Astrocyte (in vitro differentiated cells and primary cell): Measurements from ENCODE around the gene IGHMBP2.

ENCODE experiments used
- CTCF ChIP-seq: IDR thresholded peaks from 2 replicates; pipeline ENCODE4 v1.5.1; 2011; ENCODE audit warnings: low read depth, mild to moderate bottlenecking, inconsistent platforms, low read length, moderate library complexity; ENCODE audit not compliant: insufficient read depth
- EZH2 ChIP-seq: IDR thresholded peaks from 2 replicates; pipeline ENCODE4 v1.6.1; 2012; ENCODE audit warnings: mild to moderate bottlenecking, low read length, inconsistent platforms; ENCODE audit not compliant: insufficient read depth

GRCh38 chr11:68868221-68868835, 35.4 kb upstream of the IGHMBP2 start:
- no peak for TF ChIP-seq CTCF
- no peak for TF ChIP-seq EZH2
